Measurements from ENCODE around the gene STX4.

GRCh38 chr16:31084584-31085302 is 51.4 kb downstream of the STX4 start:
- no peak for TF ChIP-seq SIN3A (IDR thresholded peaks at IDR 0.05; ENCODE audit: borderline replicate concordance, low read depth, low read length)
- TF ChIP-seq MXI1 (IDR thresholded peaks at IDR 0.05; ENCODE audit: low read depth, low read length) = no peak
- TF ChIP-seq CTCF (IDR thresholded peaks at IDR 0.05) = no peak
- TF ChIP-seq TAF1 (IDR thresholded peaks at IDR 0.05; ENCODE audit: borderline replicate concordance, low read depth, low read length) = no peak
- TF ChIP-seq PBX3 (IDR thresholded peaks at IDR 0.05) = no peak
- no peak for TF ChIP-seq RCOR1 (IDR thresholded peaks at IDR 0.05; ENCODE audit: low read length)
- no peak for TF ChIP-seq TEAD4 (IDR thresholded peaks at IDR 0.05; ENCODE audit: borderline replicate concordance, insufficient read depth)
- no peak for TF ChIP-seq ZBTB33 (IDR thresholded peaks at IDR 0.05; ENCODE audit: borderline replicate concordance, low read depth)
- no peak for TF ChIP-seq POLR2AphosphoS5 (IDR thresholded peaks at IDR 0.05; ENCODE audit: low read depth, low read length)
